IPS-11a (cell line): ENCODE data around the gene PTPN2.

Experiments
- H3K4me3 ChIP-seq: one replicate; pipeline ENCODE4 v1.5.1; 2013; ENCODE audit warnings: low read depth, low read length, control low read depth

PTPN2 gene

GRCh38 chr18:12828116-12829051 is 55.7 kb downstream of the PTPN2 start:
- H3K4me3 ChIP-seq = no peak overlapping the region

DNA sequence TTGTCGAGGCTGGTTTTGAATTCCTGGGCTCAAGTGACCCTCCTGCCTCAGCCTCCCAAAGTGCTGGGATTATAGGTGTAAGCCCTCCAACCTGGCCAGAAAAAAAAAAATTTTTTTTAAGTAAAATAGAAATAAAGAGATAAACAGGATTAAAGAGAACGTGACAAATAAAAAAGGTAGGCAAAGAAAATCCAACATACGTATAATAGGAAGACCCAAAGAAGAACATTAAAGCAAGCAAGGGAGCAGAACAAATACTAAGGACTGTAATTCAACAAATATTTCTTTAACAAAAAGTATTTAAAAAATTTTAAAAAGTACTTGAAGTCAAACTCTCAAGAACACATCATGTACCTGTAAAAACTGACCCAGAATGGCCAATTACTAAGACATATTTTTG is 56.4 kb downstream of the PTPN2 start:
- H3K4me3 ChIP-seq = no peak overlapping the region

GRCh38 chr18:12825230-12825629 is 58.8 kb downstream of the PTPN2 start:
- no peak overlapping the region for H3K4me3 ChIP-seq

DNA sequence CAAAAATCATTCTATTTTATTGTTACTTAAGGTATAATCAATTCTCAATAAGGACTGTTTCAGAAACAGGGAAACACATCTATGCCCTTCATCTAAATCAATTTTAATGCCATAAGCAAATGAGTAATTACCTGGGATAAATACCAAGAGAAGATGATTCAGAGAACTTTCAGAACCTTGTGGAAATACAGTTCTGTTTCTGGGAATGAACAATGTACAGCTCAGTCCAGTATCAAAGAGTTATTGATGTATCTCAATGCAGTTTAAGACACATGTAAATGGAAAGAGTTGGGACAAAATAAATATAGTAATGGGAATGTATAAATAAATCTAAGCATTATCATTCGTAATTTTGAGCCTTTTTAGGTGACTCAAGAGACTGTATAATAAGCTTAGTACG is 60.1 kb downstream of the PTPN2 start:
- H3K4me3 ChIP-seq = no peak overlapping the region

DNA sequence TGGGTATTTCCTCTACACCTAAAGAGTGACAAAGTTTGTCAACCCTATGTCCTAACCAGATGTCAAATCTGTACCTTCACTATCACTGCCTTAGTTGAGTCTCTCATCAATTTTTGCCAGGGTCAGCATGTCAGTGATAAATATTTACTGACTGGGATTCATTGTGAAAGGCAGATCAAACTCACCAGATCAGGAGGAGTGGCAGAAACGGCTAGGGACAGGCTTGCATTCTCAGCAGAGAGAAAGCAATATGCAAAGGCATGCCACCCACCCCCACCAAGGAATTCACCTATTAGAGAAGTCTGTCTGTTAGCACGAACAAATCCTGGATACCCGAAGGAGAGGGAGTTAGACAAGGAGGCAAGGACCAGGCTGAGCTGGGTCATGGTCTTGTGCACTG is 62.6 kb downstream of the PTPN2 start:
- H3K4me3 ChIP-seq = no peak overlapping the region

DNA sequence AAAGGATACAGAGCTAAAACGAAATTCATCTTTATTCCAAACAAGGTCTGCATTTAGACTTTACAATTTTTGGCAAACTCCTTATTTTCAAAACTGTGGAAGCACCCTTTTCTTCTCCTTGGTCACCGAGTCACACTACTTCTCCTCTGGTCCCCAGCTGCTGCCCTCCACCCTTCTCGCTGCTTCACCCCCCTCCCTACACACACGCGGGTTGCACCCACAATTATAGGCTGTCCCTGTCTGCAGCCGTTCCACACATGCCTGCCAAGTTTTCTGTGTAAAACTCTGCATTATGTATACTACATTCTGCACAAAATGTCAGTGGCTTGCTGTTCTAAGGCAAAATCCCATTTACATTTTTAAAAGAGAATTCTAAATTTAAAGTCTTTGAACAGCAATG is 63.5 kb downstream of the PTPN2 start:
- no peak overlapping the region for H3K4me3 ChIP-seq

DNA sequence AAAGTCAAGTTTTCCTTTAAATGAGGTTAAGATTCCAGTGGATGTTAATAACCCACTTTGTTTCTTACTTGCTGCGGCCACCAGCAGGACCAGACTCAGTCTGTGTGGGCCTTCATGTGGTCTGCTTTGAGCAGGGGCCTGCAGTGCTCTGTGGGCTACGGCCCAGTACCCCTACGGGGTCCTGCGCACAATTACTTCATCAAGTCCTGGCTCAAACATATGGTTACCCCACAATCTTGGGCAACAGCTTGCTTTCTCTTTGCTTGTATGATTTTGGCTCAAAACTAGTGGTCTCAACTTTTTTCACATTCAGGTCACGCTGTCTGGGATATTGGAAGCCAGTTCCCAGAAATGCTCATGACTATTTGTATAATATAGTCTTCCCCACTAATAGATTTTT is 64.2 kb downstream of the PTPN2 start:
- no peak overlapping the region for H3K4me3 ChIP-seq

DNA sequence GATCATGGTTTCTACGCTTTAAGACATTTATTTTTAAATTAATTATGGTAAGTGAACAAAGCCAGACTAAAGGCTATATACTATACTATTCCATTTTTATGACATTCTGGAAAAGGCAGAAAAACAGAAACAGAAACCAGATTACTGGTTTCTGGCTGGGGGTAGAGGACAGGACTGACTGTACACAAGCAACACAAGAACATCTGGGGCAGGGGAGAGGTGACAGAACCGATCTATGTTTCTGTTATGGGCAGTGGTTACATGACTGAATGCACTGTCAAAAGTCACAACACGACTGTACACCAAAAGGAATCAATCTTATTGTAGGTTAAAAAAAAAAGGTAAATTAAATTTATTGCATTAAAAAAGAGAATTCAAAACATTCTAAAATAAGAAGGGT is 64.7 kb downstream of the PTPN2 start:
- no peak overlapping the region for H3K4me3 ChIP-seq

DNA sequence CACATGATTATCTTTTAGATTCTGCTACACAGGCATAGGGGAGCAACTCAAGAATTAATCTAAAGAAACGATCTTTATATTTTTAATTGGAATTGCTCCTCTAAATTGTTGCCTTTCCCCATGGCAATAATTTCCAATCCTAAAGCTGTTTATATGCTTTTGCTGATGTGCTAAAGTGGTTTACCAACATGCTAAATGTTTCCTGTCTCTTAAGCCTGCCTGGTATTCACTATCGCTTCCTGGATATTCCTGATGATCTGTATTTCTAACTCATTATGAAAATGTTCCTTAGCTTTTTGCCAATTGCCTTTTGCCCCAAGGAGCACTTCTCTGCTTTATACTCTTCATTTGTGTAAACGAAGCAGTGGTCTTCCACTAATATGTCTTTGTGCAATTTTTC is 65.8 kb downstream of the PTPN2 start:
- no peak overlapping the region for H3K4me3 ChIP-seq

DNA sequence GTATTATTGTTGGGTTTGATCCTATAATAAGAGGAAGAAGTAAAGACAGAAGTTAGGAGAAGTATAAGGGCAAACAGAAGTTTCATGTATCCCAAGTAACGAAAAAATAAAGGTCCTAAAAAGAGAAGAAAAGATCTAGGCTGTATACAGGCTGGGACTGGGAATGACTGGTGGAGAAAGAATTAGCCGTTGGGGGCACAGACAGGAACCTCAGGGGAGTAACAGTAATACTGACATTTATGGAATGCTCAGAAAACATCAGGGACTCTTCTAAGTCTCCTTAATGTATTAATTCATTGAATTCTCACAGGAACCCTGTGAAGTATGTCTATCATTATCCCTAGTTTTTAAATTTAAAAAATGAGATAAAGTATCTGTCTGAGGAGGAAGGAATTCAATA is 67.6 kb downstream of the PTPN2 start:
- H3K4me3 ChIP-seq = no peak overlapping the region

GRCh38 chr18:12811191-12811950 is 72.7 kb downstream of the PTPN2 start:
- no peak overlapping the region for H3K4me3 ChIP-seq

DNA sequence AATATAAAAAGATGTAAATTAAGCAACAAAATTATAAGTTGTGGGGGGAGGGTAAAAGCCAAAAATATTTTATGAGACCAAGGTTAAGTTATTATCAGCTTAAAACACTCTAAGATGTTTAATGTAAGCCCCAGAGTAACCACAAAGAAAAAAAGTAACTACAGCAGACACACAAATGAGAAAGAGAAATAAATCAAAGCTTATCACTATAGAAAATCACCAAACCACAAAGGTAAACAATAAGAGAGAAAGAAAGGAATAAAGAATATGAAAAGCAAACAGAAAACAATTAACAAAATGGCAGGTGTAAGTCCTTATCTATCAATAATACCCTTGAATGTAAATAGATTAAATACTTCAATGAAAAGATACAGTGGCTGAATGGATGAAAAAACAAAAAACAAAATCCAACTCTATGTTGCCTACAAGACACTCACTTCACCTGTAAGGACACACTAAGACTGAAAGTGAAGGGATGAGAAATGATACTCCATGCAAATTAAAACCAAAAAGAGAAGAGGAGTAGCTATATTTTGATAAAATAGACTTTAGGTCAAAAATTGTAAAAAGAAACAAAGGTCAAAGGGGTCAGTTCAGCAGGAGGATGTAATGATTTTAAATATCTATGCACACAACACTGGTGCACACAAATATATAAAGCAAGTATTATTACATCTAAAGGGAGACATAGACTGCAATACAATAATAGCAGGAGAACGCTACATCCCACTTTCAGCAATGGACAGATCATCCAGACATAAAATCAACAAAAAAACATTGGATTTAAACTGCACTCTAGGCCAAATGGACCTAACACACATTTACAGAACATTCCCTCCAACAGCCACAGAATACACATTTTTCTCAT is 80.7 kb downstream of the PTPN2 start:
- H3K4me3 ChIP-seq = no peak overlapping the region

- H3K4me3 ChIP-seq = no peak overlapping the region
Observed at GRCh38 chr18:12802538-12802937, 81.5 kb downstream of the PTPN2 start.

GRCh38 chr18:12796448-12796847 is 87.6 kb downstream of the PTPN2 start:
- H3K4me3 ChIP-seq = no peak overlapping the region

DNA sequence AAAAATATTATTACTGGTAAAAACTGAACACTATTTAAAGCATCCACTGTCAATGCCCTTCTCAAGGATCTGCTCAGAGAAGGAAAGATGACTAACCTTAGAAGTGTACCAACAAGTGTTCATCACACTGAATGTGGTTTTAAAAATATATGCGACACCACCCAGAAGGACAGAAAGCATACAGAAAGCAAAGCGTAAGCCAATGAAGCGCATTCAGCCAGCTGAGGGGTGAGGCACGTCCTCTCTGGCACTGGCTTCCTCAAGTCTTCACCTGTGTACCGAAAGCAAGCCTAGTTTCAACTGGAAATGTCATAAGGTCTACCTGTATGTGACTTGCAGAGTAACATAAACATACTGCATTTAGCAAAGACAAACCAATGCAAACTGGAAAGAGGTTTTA is 92.4 kb downstream of the PTPN2 start:
- no peak overlapping the region for H3K4me3 ChIP-seq

- no peak overlapping the region for H3K4me3 ChIP-seq
Observed at GRCh38 chr18:12786669-12787068, 97.4 kb downstream of the PTPN2 start.

DNA sequence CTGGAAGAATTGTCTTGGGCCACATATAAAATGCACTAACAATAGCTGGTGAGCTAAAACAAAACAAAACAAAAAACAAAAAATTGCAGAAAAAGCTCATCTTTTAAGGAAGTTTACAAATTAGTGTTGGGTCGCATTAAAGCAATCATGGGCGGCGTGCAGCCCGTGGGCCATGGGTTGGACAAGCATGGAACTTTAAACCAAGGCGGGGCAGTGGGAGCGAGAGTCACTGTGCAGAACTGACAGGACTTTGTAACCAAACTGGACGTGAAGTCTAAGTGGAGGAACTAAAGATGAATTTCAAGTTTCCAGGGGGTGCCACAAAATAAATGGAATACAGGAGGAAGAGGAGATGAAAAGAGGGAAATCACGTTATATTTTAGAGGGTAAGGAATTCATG is 100.5 kb downstream of the PTPN2 start:
- H3K4me3 ChIP-seq = no peak overlapping the region

- H3K4me3 ChIP-seq = no peak overlapping the region
Observed at GRCh38 chr18:12782521-12782920, 101.5 kb downstream of the PTPN2 start.

DNA sequence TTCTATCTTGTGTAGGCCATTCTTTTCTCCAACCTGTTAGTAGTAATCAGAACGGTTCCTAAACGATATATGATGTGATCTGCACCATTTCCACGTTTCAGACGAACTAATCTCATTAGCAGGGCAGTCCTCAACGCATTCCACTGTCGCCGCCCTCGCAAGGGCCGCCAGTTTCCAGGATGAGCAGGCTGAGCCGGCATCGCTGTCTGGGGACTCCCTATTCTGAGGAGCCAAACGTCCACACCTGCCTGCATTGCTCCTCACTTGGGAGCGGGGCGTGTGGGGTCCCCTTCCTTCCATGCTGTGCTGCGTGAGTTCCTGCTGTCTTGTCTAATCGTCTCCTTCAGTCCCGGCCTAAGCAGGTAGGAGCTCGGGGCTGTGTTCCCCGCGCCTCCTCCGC is 104.6 kb downstream of the PTPN2 start:
- no peak overlapping the region for H3K4me3 ChIP-seq

DNA sequence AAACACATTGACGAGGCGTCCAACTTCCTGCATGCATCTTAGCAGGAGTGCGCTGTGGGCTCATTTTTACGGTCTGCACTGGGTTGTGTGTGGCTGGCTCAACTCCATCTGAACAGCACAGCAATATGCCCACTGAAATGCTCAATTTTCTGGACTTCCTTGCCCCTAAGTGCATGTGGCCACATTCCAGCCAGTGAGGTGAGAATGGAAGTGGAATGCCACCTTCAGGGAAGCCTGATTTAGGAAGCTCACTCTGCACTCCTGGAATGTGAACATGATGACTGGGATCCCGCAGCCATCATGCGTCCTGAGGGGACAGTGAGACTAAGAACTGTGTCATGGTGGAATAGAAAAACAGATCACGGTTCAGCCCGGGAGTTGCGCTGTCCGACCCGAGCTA is 105.0 kb downstream of the PTPN2 start:
- H3K4me3 ChIP-seq = no peak overlapping the region

DNA sequence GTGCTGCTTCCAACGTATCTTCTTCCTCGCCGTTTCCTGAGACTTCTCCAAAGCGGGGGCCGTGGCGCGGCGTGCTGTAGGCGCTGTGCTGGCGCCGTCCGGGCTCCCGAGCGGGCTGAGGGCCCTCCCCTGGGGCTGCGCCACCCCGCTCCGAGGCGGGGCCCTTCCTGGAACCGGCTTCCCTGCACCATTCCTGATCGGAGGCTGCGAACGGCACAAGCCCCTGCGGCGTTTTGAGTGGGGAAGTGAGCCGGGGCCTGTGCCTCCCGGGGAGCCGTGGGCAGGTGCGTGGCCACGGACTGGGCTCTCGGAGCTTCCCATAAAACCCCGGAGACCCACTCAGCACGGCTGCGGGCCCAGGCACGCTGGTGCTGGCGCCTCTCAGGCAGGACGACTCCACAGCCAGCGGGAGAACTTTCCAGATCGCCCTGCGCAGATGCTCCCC is 106.5 kb downstream of the PTPN2 start:
- H3K4me3 ChIP-seq = no peak overlapping the region
